ENCODE data around the gene FHL3. TPM values are rescaled to one million over a fixed set of nuclear protein-coding genes. Genes with fewer than 3 reads are reported as not detected.

Gene FHL3
- polyA plus RNA-seq, 2 of the 4 experiments (the other 2 are of a cell fraction) = 1.4 to 5.4 TPM

GRCh38 chr1:38012363-38013226 lies 7.3 kb upstream of the FHL3 start, which contains the start of gene UTP11 (continued):
- TF ChIP-seq EHMT2 (IDR thresholded peaks at IDR 0.05; ENCODE audit: low read depth) (no peak), MAZ (IDR thresholded peaks at IDR 0.05; ENCODE audit: borderline replicate concordance, low read depth, low read length) (no peak), POLR2AphosphoS2 (conservative IDR thresholded peaks at IDR 0.05; ENCODE audit: low read length) (no peak)

GRCh38 chr1:38009841-38010180 lies 4.5 kb upstream of the FHL3 start:
- CTCF ChIA-PET = interaction anchor here (1.0 to 3.7 kb wide), 3 partner anchors 10 to 20 kb away, joined by 3 to 15 read pairs (median 9); partner anchors contain the start of gene SF3A3
- DNase-seq (ENCODE audit: low read depth in 1 of 2, low spot score in 1 of 2) (no peak), ATAC-seq (no peak), FAIRE-seq (no peak)
- H3K4me2 ChIP-seq = no peak overlapping the region
- H3K27ac ChIP-seq = no peak overlapping the region
- POLR2A ChIA-PET = no interaction called here
- H3K4me3 ChIP-seq = no peak overlapping the region
- WGBS (ENCODE audit: missing lambda C conversion rate) = 88% methylated on average over 6 of the region's 6 CpGs
- TF ChIP-seq CEBPB (IDR thresholded peaks at IDR 0.05) = no peak
- no peak for TF ChIP-seq HDAC2 (IDR thresholded peaks at IDR 0.05)
- TF ChIP-seq FOSB (CRISPR knock-in tag; IDR thresholded peaks at IDR 0.05) = no peak
- TF ChIP-seq EHMT2 (IDR thresholded peaks at IDR 0.05; ENCODE audit: low read depth) = no peak
- TF ChIP-seq HMGXB4 (CRISPR knock-in tag; IDR thresholded peaks at IDR 0.05; ENCODE audit: borderline replicate concordance) = no peak
- TF ChIP-seq E2F6 (IDR thresholded peaks at IDR 0.05; ENCODE audit: borderline replicate concordance, low read depth) = no peak
- no peak for TF ChIP-seq CBX2 (IDR thresholded peaks at IDR 0.05; ENCODE audit: borderline replicate concordance, low read depth)
- no peak for TF ChIP-seq SMC3 (IDR thresholded peaks at IDR 0.05)
- H3K4me1 ChIP-seq = peaks cover 14% of the 10 kb centered on the region
- no peaks in the 10 kb centered on the region for H3K9me3 ChIP-seq

- TF ChIP-seq NR3C1 (IDR thresholded peaks at IDR 0.05) (no peak), RNF2 (IDR thresholded peaks at IDR 0.05; ENCODE audit: borderline replicate concordance, low read depth) (no peak), EHF (CRISPR knock-in tag; IDR thresholded peaks at IDR 0.05) (no peak), RFX5 (IDR thresholded peaks at IDR 0.05) (no peak), HOXA7 (CRISPR knock-in tag; IDR thresholded peaks at IDR 0.05) (no peak), FOSB (CRISPR knock-in tag; IDR thresholded peaks at IDR 0.05) (no peak), E2F6 (IDR thresholded peaks at IDR 0.05; ENCODE audit: borderline replicate concordance, low read depth) (no peak), REST (IDR thresholded peaks at IDR 0.05) (no peak), MAX (IDR thresholded peaks at IDR 0.05) (no peak)
- FAIRE-seq = no peak
- 80% methylated on average over 8 of the region's 8 CpGs for WGBS (ENCODE audit: missing lambda C conversion rate)
- no peak for DNase-seq (ENCODE audit: low read depth in 1 of 2, low spot score in 1 of 2)
- no peak overlapping the region for H3K4me3 ChIP-seq
- ATAC-seq = no peak
- POLR2A ChIA-PET = no interaction called here
- H3K27ac ChIP-seq = peak overlapping the region in 1 of 2 experiments; percentile 34; a peak in 1 of 6 replicates
- H3K4me1 ChIP-seq = peaks cover 13% of the 10 kb centered on the region
- no peaks in the 10 kb centered on the region for H3K9me3 ChIP-seq
- CTCF ChIA-PET = interaction anchor here (1.1 to 3.7 kb wide), 3 partner anchors 10 to 20 kb away, joined by 3 to 15 read pairs (median 3); no protein-coding TSS in a partner anchor
- H3K4me2 ChIP-seq = no peak overlapping the region
Measured at GRCh38 chr1:38009088-38009840, 4.0 kb upstream of the FHL3 start.
